ENCODE results near the gene KCNMB4.

Gene KCNMB4

GRCh38 chr12:70427611-70428010 lies 61.5 kb downstream of the KCNMB4 start:
- DNase-seq (ENCODE audit: insufficient read length, low spot score): no peak
- no peak for FAIRE-seq

GRCh38 chr12:70430400-70430799 lies 64.3 kb downstream of the KCNMB4 start:
- DNase-seq (ENCODE audit: insufficient read length, low spot score) (no peak), FAIRE-seq (no peak)

- DNase-seq (ENCODE audit: insufficient read length, low spot score): no peak
- no peak for FAIRE-seq
Observed at GRCh38 chr12:70436836-70437235, 70.7 kb downstream of the KCNMB4 start.

GRCh38 chr12:70443062-70443673 lies 77.1 kb downstream of the KCNMB4 start:
- no peak for FAIRE-seq
- no peak for DNase-seq (ENCODE audit: insufficient read length, low spot score)

GRCh38 chr12:70444903-70445302 lies 78.8 kb downstream of the KCNMB4 start:
- DNase-seq (ENCODE audit: insufficient read length, low spot score) (no peak), FAIRE-seq (no peak)

GRCh38 chr12:70448371-70448770 lies 82.3 kb downstream of the KCNMB4 start:
- FAIRE-seq (no peak), DNase-seq (ENCODE audit: insufficient read length, low spot score) (no peak)

GRCh38 chr12:70449074-70449752 lies 83.1 kb downstream of the KCNMB4 start:
- FAIRE-seq (no peak), DNase-seq (ENCODE audit: insufficient read length, low spot score) (no peak)

GRCh38 chr12:70449753-70450341 lies 83.8 kb downstream of the KCNMB4 start:
- DNase-seq (ENCODE audit: insufficient read length, low spot score): no peak
- no peak for FAIRE-seq

GRCh38 chr12:70451528-70451927 lies 85.4 kb downstream of the KCNMB4 start:
- FAIRE-seq (no peak), DNase-seq (ENCODE audit: insufficient read length, low spot score) (no peak)

GRCh38 chr12:70456953-70457352 lies 90.9 kb downstream of the KCNMB4 start:
- FAIRE-seq (no peak), DNase-seq (ENCODE audit: insufficient read length, low spot score) (no peak)

GRCh38 chr12:70459786-70460185 lies 93.7 kb downstream of the KCNMB4 start:
- DNase-seq (ENCODE audit: insufficient read length, low spot score): no peak
- FAIRE-seq: no peak

- FAIRE-seq: no peak
- DNase-seq (ENCODE audit: insufficient read length, low spot score): no peak
Observed at GRCh38 chr12:70463997-70464396, 97.9 kb downstream of the KCNMB4 start.

GRCh38 chr12:70466753-70467152 lies 100.7 kb downstream of the KCNMB4 start:
- FAIRE-seq: no peak
- DNase-seq (ENCODE audit: insufficient read length, low spot score): no peak

- no peak for DNase-seq (ENCODE audit: insufficient read length, low spot score)
- no peak for FAIRE-seq
Observed at GRCh38 chr12:70467476-70467875, 101.4 kb downstream of the KCNMB4 start.

GRCh38 chr12:70467918-70468733 lies 102.0 kb downstream of the KCNMB4 start:
- no peak for FAIRE-seq

GRCh38 chr12:70468741-70469140 lies 102.7 kb downstream of the KCNMB4 start:
- DNase-seq (ENCODE audit: insufficient read length, low spot score) (no peak), FAIRE-seq (no peak)

More at GRCh38 chr12:70467918-70468733, 102.0 kb downstream of the KCNMB4 start:
- DNase-seq (ENCODE audit: insufficient read length, low spot score): no peak

GRCh38 chr12:70469221-70469820 lies 103.2 kb downstream of the KCNMB4 start:
- FAIRE-seq: no peak

GRCh38 chr12:70482764-70483163 lies 116.7 kb downstream of the KCNMB4 start:
- FAIRE-seq (no peak), DNase-seq (ENCODE audit: insufficient read length, low spot score) (no peak)

More at GRCh38 chr12:70469221-70469820, 103.2 kb downstream of the KCNMB4 start:
- no peak for DNase-seq (ENCODE audit: insufficient read length, low spot score)

Data from HTR-8/SVneo (cell line).